Measurements from ENCODE around the gene SP1. TPM values are rescaled to one million over a fixed set of nuclear protein-coding genes. Genes with fewer than 3 reads are reported as not detected.
"Not testable (repeated sequence)": the region's sequence is repeated elsewhere in the genome, so short reads cannot be mapped to it uniquely, and the experiment has no call there.

The SP1 gene
- total RNA-seq, 2 donors from 2014 or later: 60.1 to 84.5 TPM

- intact Hi-C loops (cut with DNase I): no loop called here
- TF ChIP-seq POLR2A (IDR thresholded peaks at IDR 0.05): no peak
- no peak for TF ChIP-seq POLR2AphosphoS5 (IDR thresholded peaks at IDR 0.05)
- no peak for TF ChIP-seq CTCF (IDR thresholded peaks at IDR 0.05)
- H3K4me3 ChIP-seq: no peak overlapping the region
- H3K27me3 ChIP-seq (replicated peaks; ENCODE audit: insufficient read depth): no peaks in the 10 kb centered on the region
- H3K9me3 ChIP-seq: no peaks in the 10 kb centered on the region
- WGBS: 79% methylated on average over 11 of the region's 11 CpGs
- H3K36me3 ChIP-seq: no peaks in the 10 kb centered on the region
- H3K4me1 ChIP-seq (replicated peaks): no peaks in the 10 kb centered on the region
- no peak for DNase-seq (ENCODE audit: low spot score)
- no peak overlapping the region for H3K27ac ChIP-seq
Measured at GRCh38 chr12:53425515-53426150, 45.7 kb downstream of the SP1 start.

GRCh38 chr12:53427905-53428594, 48.1 kb downstream of the SP1 start:
- WGBS: 88% methylated on average over 7 of the region's 7 CpGs
- H3K27ac ChIP-seq: no peak overlapping the region
- DNase-seq (ENCODE audit: low spot score): no peak
- H3K9me3 ChIP-seq: no peaks in the 10 kb centered on the region
- TF ChIP-seq POLR2A (IDR thresholded peaks at IDR 0.05) (no peak), POLR2AphosphoS5 (IDR thresholded peaks at IDR 0.05) (no peak), CTCF (IDR thresholded peaks at IDR 0.05) (no peak)
- no peaks in the 10 kb centered on the region for H3K27me3 ChIP-seq (replicated peaks; ENCODE audit: insufficient read depth)
- H3K4me3 ChIP-seq: no peak overlapping the region
- H3K4me1 ChIP-seq (replicated peaks): no peaks in the 10 kb centered on the region
- no peaks in the 10 kb centered on the region for H3K36me3 ChIP-seq
- intact Hi-C loops (cut with DNase I): no loop called here

GRCh38 chr12:53428741-53429140, 48.8 kb downstream of the SP1 start:
- 86% methylated on average over 7 of the region's 7 CpGs for WGBS
- intact Hi-C loops (cut with DNase I): no loop called here
- TF ChIP-seq POLR2AphosphoS5 (IDR thresholded peaks at IDR 0.05) (no peak), CTCF (IDR thresholded peaks at IDR 0.05) (no peak), POLR2A (IDR thresholded peaks at IDR 0.05) (no peak)

GRCh38 chr12:53430116-53430515, 50.1 kb downstream of the SP1 start:
- H3K4me3 ChIP-seq: no peak overlapping the region
- H3K4me1 ChIP-seq (replicated peaks): no peaks in the 10 kb centered on the region
- no peaks in the 10 kb centered on the region for H3K9me3 ChIP-seq
- H3K36me3 ChIP-seq: no peaks in the 10 kb centered on the region
- no peak overlapping the region for H3K27ac ChIP-seq
- intact Hi-C loops (cut with DNase I): no loop called here
- H3K27me3 ChIP-seq (replicated peaks; ENCODE audit: insufficient read depth): no peaks in the 10 kb centered on the region
- 84% methylated on average over 5 of the region's 5 CpGs for WGBS
- TF ChIP-seq CTCF (IDR thresholded peaks at IDR 0.05) (no peak), POLR2AphosphoS5 (IDR thresholded peaks at IDR 0.05) (no peak), POLR2A (IDR thresholded peaks at IDR 0.05) (no peak)
- no peak for DNase-seq (ENCODE audit: low spot score)

More at GRCh38 chr12:53428741-53429140, 48.8 kb downstream of the SP1 start:
- Histone ChIP-seq H3K4me1 (replicated peaks) (no peaks in the 10 kb centered on the region), H3K27ac (no peak overlapping the region), H3K9me3 (no peaks in the 10 kb centered on the region), H3K4me3 (no peak overlapping the region), H3K27me3 (replicated peaks; ENCODE audit: insufficient read depth) (no peaks in the 10 kb centered on the region), H3K36me3 (no peaks in the 10 kb centered on the region)
- no peak for DNase-seq (ENCODE audit: low spot score)

GRCh38 chr12:53431187-53431586, 51.2 kb downstream of the SP1 start:
- H3K27me3 ChIP-seq (replicated peaks; ENCODE audit: insufficient read depth): no peaks in the 10 kb centered on the region
- no peak for TF ChIP-seq POLR2A (IDR thresholded peaks at IDR 0.05)
- H3K9me3 ChIP-seq: no peaks in the 10 kb centered on the region
- no peaks in the 10 kb centered on the region for H3K36me3 ChIP-seq
- intact Hi-C loops (cut with DNase I): no loop called here
- H3K4me1 ChIP-seq (replicated peaks): no peaks in the 10 kb centered on the region
- no peak for DNase-seq (ENCODE audit: low spot score)
- 67% methylated on average over 7 of the region's 7 CpGs for WGBS
- no peak overlapping the region for H3K4me3 ChIP-seq
- H3K27ac ChIP-seq: no peak overlapping the region

GRCh38 chr12:53435326-53435725, 55.4 kb downstream of the SP1 start:
- not testable (repeated sequence) for DNase-seq (ENCODE audit: low spot score)
- 93% methylated on average over 9 of the region's 9 CpGs for WGBS

GRCh38 chr12:53439582-53439981, 59.6 kb downstream of the SP1 start:
- H3K27me3 ChIP-seq (replicated peaks; ENCODE audit: insufficient read depth); DNase-seq (ENCODE audit: low spot score); H3K4me3 ChIP-seq; H3K4me1 ChIP-seq (replicated peaks); intact Hi-C loops (cut with DNase I); H3K9me3 ChIP-seq; H3K27ac ChIP-seq; H3K36me3 ChIP-seq: not testable (repeated sequence)

More at GRCh38 chr12:53435326-53435725, 55.4 kb downstream of the SP1 start:
- H3K4me1 ChIP-seq (replicated peaks); H3K27me3 ChIP-seq (replicated peaks; ENCODE audit: insufficient read depth); H3K27ac ChIP-seq; H3K4me3 ChIP-seq; H3K9me3 ChIP-seq; H3K36me3 ChIP-seq; intact Hi-C loops (cut with DNase I): not testable (repeated sequence)

Data from prostate gland (tissue), 2 donors.